Lung (tissue), 12 donors: ENCODE data around the gene EEA1. TPM values are rescaled to one million over a fixed set of nuclear protein-coding genes. Genes with fewer than 3 reads are reported as not detected.

ENCODE experiments used
- ATAC-seq: fragments of 200-7000 bp; cut with Tn5 transposase; one replicate; pipeline ENCODE4 v1.9.1; 2020; ENCODE audit warnings: moderate number of reproducible peaks; ENCODE audit not compliant: insufficient read depth, low FRiP score
- DNase-seq, 3 donors: peaks; one replicate each; pipeline ENCODE4 v3.0.0-alpha.2; 2013 to 2017
- H3K27ac ChIP-seq, 2 donors: one replicate each; pipeline ENCODE4 v1.5.1; 2013; ENCODE audit warnings: mild to moderate bottlenecking in 2 of 2, moderate library complexity in 2 of 2, control low read depth in 1 of 2, inconsistent platforms in 1 of 2, low read depth in 1 of 2, low read length in 1 of 2
- H3K27me3 ChIP-seq, 3 donors: one replicate each; pipeline ENCODE4 v1.5.1; 2013; ENCODE audit warnings: low read length in 2 of 3; ENCODE audit not compliant: control insufficient read depth in 3 of 3, insufficient read depth in 3 of 3
- H3K36me3 ChIP-seq, 4 donors: one replicate each; pipeline ENCODE4 v1.5.1; 2013; ENCODE audit warnings: low read length in 4 of 4, mild to moderate bottlenecking in 1 of 4, moderate library complexity in 1 of 4; ENCODE audit not compliant: control insufficient read depth in 4 of 4, insufficient read depth in 4 of 4
- H3K4me1 ChIP-seq, 5 donors: one replicate each; pipeline ENCODE4 v1.5.1; 2013; ENCODE audit warnings: low read length in 5 of 5, mild to moderate bottlenecking in 2 of 5, moderate library complexity in 1 of 5; ENCODE audit not compliant: control insufficient read depth in 5 of 5, insufficient read depth in 5 of 5
- H3K4me3 ChIP-seq: one replicate; pipeline ENCODE4 v1.5.1; 2013; ENCODE audit warnings: mild to moderate bottlenecking, control low read depth, moderate library complexity
- H3K9ac ChIP-seq, 2 donors: one replicate each; pipeline ENCODE4 v1.5.1; 2013; ENCODE audit warnings: low read length in 2 of 2, control low read depth in 1 of 2; ENCODE audit not compliant: insufficient read depth in 1 of 2
- H3K9me3 ChIP-seq, 4 donors: one replicate each; pipeline ENCODE4 v1.5.1; 2013; ENCODE audit warnings: low read length in 3 of 4, mild to moderate bottlenecking in 1 of 4, moderate library complexity in 1 of 4; ENCODE audit not compliant: control insufficient read depth in 4 of 4, insufficient read depth in 3 of 4
- CTCF ChIP-seq: IDR thresholded peaks from 2 replicates; pipeline ENCODE4 v1.5.1; 2012; ENCODE audit warnings: mild to moderate bottlenecking; ENCODE audit errors: control extremely low read depth, extremely low read depth
- WGBS, 2 donors: extraction: QIAGEN DNeasy Blood & Tissue Kit; methylation state at CpG; one replicate each; pipeline ENCODE4 v1.1.7; 2013; 5-methylcytosine and 5-hydroxymethylcytosine counted together
- polyA plus RNA-seq, 2 donors: library from polyadenylated mRNA; stranded (reverse); fragments of 200-250 nt; gene quantifications; one replicate each; pipeline ENCODE4 v1.2.1, GENCODE V29; 2013
- total RNA-seq, 2 donors: library from RNA; depleted of rRNA in 1 of 2; stranded (reverse); fragments of >200 nt in 1 of 2; gene quantifications; one replicate each; pipeline ENCODE4 v1.2.1, GENCODE V29; 2014 to 2021
- donor health status: control.
- donor health status: control.
- donor health status: Bipolar disorder and iron deficiency.
- donor health status: healthy.
- donor health status: DM: yes; HTN: yes; CAD: no.

Gene EEA1
- total and polyA plus RNA-seq, 4 donors, result 3.7 to 37.0 (median 15.8) TPM

- Histone ChIP-seq H3K36me3 (peaks cover 0 to 12% (median 3%) of the 10 kb centered on the region in 4 donors), H3K4me3 (no peak overlapping the region), H3K4me1 (no peaks in the 10 kb centered on the region), H3K9ac (no peak overlapping the region), H3K27ac (no peak overlapping the region), H3K9me3 (no peaks in the 10 kb centered on the region), H3K27me3 (no peaks in the 10 kb centered on the region)
- peak in 1 of 3 donors; percentile 19 for DNase-seq
- no peak for TF ChIP-seq CTCF
- WGBS, 2 donors, result 24 to 46% methylated on average over 1 of the region's 1 CpG
- ATAC-seq, result no peak
Observed at GRCh38 chr12:92784356-92784755, 144.7 kb downstream of the EEA1 start.

GRCh38 chr12:92779902-92780301 lies 149.2 kb downstream of the EEA1 start:
- no peaks in the 10 kb centered on the region for H3K9me3 ChIP-seq
- H3K27ac ChIP-seq, result no peak overlapping the region
- ATAC-seq (no peak), DNase-seq (peak in 1 of 3 donors; percentile 61)
- no peak for TF ChIP-seq CTCF
- no peak overlapping the region for H3K9ac ChIP-seq
- H3K4me3 ChIP-seq, result no peak overlapping the region
- no peaks in the 10 kb centered on the region for H3K27me3 ChIP-seq
- H3K36me3 ChIP-seq, result peaks cover 5 to 18% (median 6%) of the 10 kb centered on the region in 4 donors
- peaks cover 0 to 11% (median 0%) of the 10 kb centered on the region in 5 donors for H3K4me1 ChIP-seq
- 26 to 55% methylated on average over 1 of the region's 1 CpG for WGBS, 2 donors

GRCh38 chr12:92778525-92778924 lies 150.6 kb downstream of the EEA1 start:
- H3K27ac ChIP-seq, result no peak overlapping the region
- peak in 2 of 3 donors; percentile 48 to 59 for DNase-seq

More at GRCh38 chr12:92778525-92778924, 150.6 kb downstream of the EEA1 start:
- H3K9ac ChIP-seq, result no peak overlapping the region
- H3K4me3 ChIP-seq, result no peak overlapping the region
- WGBS, 2 donors, result 63 to 78% methylated on average over 3 of the region's 3 CpGs
- no peaks in the 10 kb centered on the region for H3K27me3 ChIP-seq
- H3K9me3 ChIP-seq, result no peaks in the 10 kb centered on the region
- H3K4me1 ChIP-seq, result peaks cover 0 to 11% (median 0%) of the 10 kb centered on the region in 5 donors
- TF ChIP-seq CTCF, result no peak
- ATAC-seq, result no peak
- H3K36me3 ChIP-seq, result peaks cover 3 to 18% (median 6%) of the 10 kb centered on the region in 4 donors
